HCT116 (cell line): ENCODE data around the gene PTGDS. TPM values are rescaled to one million over a fixed set of nuclear protein-coding genes. Genes with fewer than 3 reads are reported as not detected.

Experiments used
- ATAC-seq: fragments of 200-7000 bp; cut with Tn5 transposase; 2 replicates; pipeline ENCODE4 v1.9.1; 2020; ENCODE audit warnings: mild to moderate bottlenecking, moderate library complexity
- BruUV-seq: library from RNA; stranded (reverse); fragments of 400-500 nt; replicated peaks from 2 replicates; lab custom pipeline; 2021; lab: Mats Ljungman, UMichigan
- CTCF ChIA-PET: fragments of 300-600 bp; sonication (Branson Sonifier 250); formaldehyde crosslinking; loops from one replicate; lab custom pipeline; 2021; ENCODE audit warnings: antibody characterized with exemption; lab: Charles Lee
- POLR2A ChIA-PET: fragments of 300-600, 350-600 bp; sonication (Branson Sonifier 250); formaldehyde crosslinking; loops from one replicate; lab custom pipeline; 2021; ENCODE audit warnings: antibody characterized with exemption; lab: Charles Lee
- RAD21 ChIA-PET, 2 experiments: fragments of 300-600 bp; sonication (Branson Sonifier 250); formaldehyde crosslinking; loops; one replicate each; lab custom pipeline; 2023; ENCODE audit warnings: low total read pairs in 2 of 2; ENCODE audit not compliant: uncharacterized antibody in 2 of 2, unreplicated experiment in 2 of 2, low non-redundant PET in 1 of 2; lab: Charles Lee
- DNase-seq: peaks from one replicate; pipeline ENCODE4 v3.0.0-alpha.2; 2010; ENCODE audit warnings: low read depth, low spot score
- H2AFZ ChIP-seq: fragments of 200-600 bp; shearing (Covaris generic), sonication (generic); 2 replicates; pipeline ENCODE4 v1.6.1; 2017; ENCODE audit warnings: low read depth, mixed run types, mixed read lengths, antibody characterized with exemption, low read length; ENCODE audit not compliant: poor library complexity, severe bottlenecking
- H3K27ac ChIP-seq: 2 replicates; pipeline ENCODE4 v1.5.1; 2012; ENCODE audit warnings: low read depth, low read length
- H3K27me3 ChIP-seq: fragments of 200-600 bp; sonication (generic); 2 replicates; pipeline ENCODE4 v1.6.1; 2016; ENCODE audit warnings: mixed run types, low read length, mixed read lengths; ENCODE audit not compliant: insufficient read depth
- H3K36me3 ChIP-seq, 2 experiments: fragments of 200-500 bp in 1 of 2; fragments of 200-600 bp in 1 of 2; sonication (Bioruptor generic) in 1 of 2; sonication (generic) in 1 of 2; 2 replicates each; pipeline versions ENCODE4 v1.5.1 to v1.6.1; 2014 to 2016; ENCODE audit warnings: low read length in 2 of 2, inconsistent platforms in 1 of 2, mixed read lengths in 1 of 2, mixed run types in 1 of 2; ENCODE audit not compliant: insufficient read depth in 2 of 2, control insufficient read depth in 1 of 2
- H3K4me1 ChIP-seq, 2 experiments: fragments of 200-600 bp in 1 of 2; sonication (generic) in 1 of 2; 2 replicates each; pipeline versions ENCODE4 v1.5.1 to v1.6.1; 2012 to 2017; ENCODE audit warnings: low read length in 2 of 2, inconsistent platforms in 1 of 2, mild to moderate bottlenecking in 1 of 2, mixed read lengths in 1 of 2, mixed run types in 1 of 2, moderate library complexity in 1 of 2; ENCODE audit not compliant: insufficient read depth in 2 of 2, control insufficient read depth in 1 of 2
- H3K4me2 ChIP-seq: fragments of 200-600 bp; sonication (generic); 2 replicates; pipeline ENCODE4 v1.6.1; 2017; ENCODE audit warnings: mixed run types, low read length, mixed read lengths
- H3K4me3 ChIP-seq, 2 experiments: fragments of 200-600 bp in 1 of 2; sonication (generic) in 1 of 2; replicated peaks in 1 of 2; 2 replicates each; pipeline ENCODE4 v1.5.1; 2011 to 2016; ENCODE audit warnings: low read length in 2 of 2, control low read depth in 1 of 2, low read depth in 1 of 2, mild to moderate bottlenecking in 1 of 2, mixed read lengths in 1 of 2, mixed run types in 1 of 2
- H3K79me2 ChIP-seq: fragments of 200-600 bp; sonication (generic); 2 replicates; pipeline ENCODE4 v1.6.1; 2017; ENCODE audit warnings: mild to moderate bottlenecking, mixed run types, low read length, moderate library complexity, mixed read lengths; ENCODE audit not compliant: insufficient read depth
- H3K9ac ChIP-seq: fragments of 200-600 bp; sonication (generic); 2 replicates; pipeline ENCODE4 v1.6.1; 2016; ENCODE audit warnings: low read length, mixed read lengths
- H3K9me2 ChIP-seq: fragments of 200-600 bp; sonication (generic), shearing (Covaris generic); 2 replicates; pipeline ENCODE4 v1.6.1; 2017; ENCODE audit warnings: mixed run types, mild to moderate bottlenecking, moderate library complexity; ENCODE audit not compliant: insufficient read depth
- H3K9me3 ChIP-seq, 2 experiments: fragments of 200-500 bp in 1 of 2; fragments of 200-600 bp in 1 of 2; sonication (Bioruptor generic) in 1 of 2; sonication (generic) in 1 of 2; 2 replicates each; pipeline ENCODE4 v1.6.1; 2014 to 2017; ENCODE audit warnings: low read length in 2 of 2, mixed read lengths in 2 of 2, inconsistent platforms in 1 of 2, low read depth in 1 of 2, mild to moderate bottlenecking in 1 of 2, mixed run types in 1 of 2, moderate library complexity in 1 of 2; ENCODE audit not compliant: control insufficient read depth in 1 of 2, insufficient read depth in 1 of 2
- H4K20me1 ChIP-seq: fragments of 200-600 bp; sonication (generic), shearing (Covaris generic); 2 replicates; pipeline ENCODE4 v1.6.1; 2017; ENCODE audit warnings: mixed run types, mild to moderate bottlenecking, moderate library complexity; ENCODE audit not compliant: insufficient read depth
- ATF3 ChIP-seq: IDR thresholded peaks from 2 replicates; pipeline ENCODE4 v1.6.1; 2012
- CBX3 ChIP-seq: IDR thresholded peaks from 2 replicates; pipeline ENCODE4 v1.6.1; 2012; ENCODE audit warnings: low read depth
- CEBPB ChIP-seq: IDR thresholded peaks from 2 replicates; pipeline ENCODE4 v1.6.1; 2012; ENCODE audit warnings: low read depth
- EGR1 ChIP-seq: IDR thresholded peaks from 2 replicates; pipeline ENCODE4 v1.6.1; 2012; ENCODE audit warnings: low read depth
- ELF1 ChIP-seq: IDR thresholded peaks from 2 replicates; pipeline ENCODE4 v1.6.1; 2012; ENCODE audit warnings: low read depth, borderline replicate concordance
- EZH2 ChIP-seq: fragments of 200-600 bp; sonication (generic); IDR thresholded peaks from 2 replicates; pipeline ENCODE4 v1.6.1; 2017; ENCODE audit warnings: antibody characterized with exemption, mixed run types
- EZH2phosphoT487 ChIP-seq: fragments of 200-600 bp; IDR thresholded peaks from 2 replicates; pipeline ENCODE4 v1.6.1; 2018; ENCODE audit warnings: antibody characterized with exemption, borderline replicate concordance
- JUND ChIP-seq: IDR thresholded peaks from 2 replicates; pipeline ENCODE4 v1.6.1; 2012
- MAX ChIP-seq: IDR thresholded peaks from 2 replicates; pipeline ENCODE4 v1.6.1; 2012
- POLR2A ChIP-seq: IDR thresholded peaks from 2 replicates; pipeline ENCODE4 v1.7.0; 2011; ENCODE audit warnings: borderline replicate concordance; ENCODE audit not compliant: insufficient read depth, insufficient read length; ENCODE audit errors: extremely low read depth
- POLR2AphosphoS5 ChIP-seq: IDR thresholded peaks from 2 replicates; pipeline ENCODE4 v1.6.1; 2011; ENCODE audit warnings: mild to moderate bottlenecking, low read depth, low read length, moderate library complexity
- REST ChIP-seq: IDR thresholded peaks from 2 replicates; pipeline ENCODE4 v1.6.1; 2012; ENCODE audit warnings: low read depth
- SP1 ChIP-seq: IDR thresholded peaks from 2 replicates; pipeline ENCODE4 v1.6.1; 2012; ENCODE audit warnings: low read depth
- ZNF274 ChIP-seq: fragments of 200-500 bp; sonication (Bioruptor generic); IDR thresholded peaks from 2 replicates; pipeline ENCODE4 v1.6.1; 2014; ENCODE audit warnings: mild to moderate bottlenecking, low read depth, low read length, inconsistent platforms
- intact Hi-C: fragments of 100-400 bp; cut with micrococcal nuclease; formaldehyde crosslinking; loops from 2 replicates; pipeline ENCODE4 v1.10.0; 2022
- total RNA-seq: library from RNA; stranded (reverse); gene quantifications from one replicate; pipeline ENCODE4 v1.2.1, GENCODE V29; 2021; ENCODE audit not compliant: unreplicated experiment

The PTGDS gene
- total RNA-seq, 1 experiment from 2014 or later = 3.1 TPM

- TF ChIP-seq REST (no peak), ATF3 (no peak)
Observed at GRCh38 chr9:137000177-137000930, 23.1 kb downstream of the PTGDS start (continued).

- Histone ChIP-seq H3K4me1 (peaks cover 27 to 47% of the 10 kb centered on the region in 2 experiments), H3K9me3 (peaks cover 0 to 4% of the 10 kb centered on the region in 2 experiments; a peak in 1 of 4 replicates), H3K79me2 (no peaks in the 10 kb centered on the region), H3K27me3 (no peaks in the 10 kb centered on the region), H4K20me1 (no peaks in the 10 kb centered on the region), H3K4me3 (no peak overlapping the region), H2AFZ (no peak overlapping the region), H3K9me2 (no peaks in the 10 kb centered on the region), H3K36me3 (no peaks in the 10 kb centered on the region), H3K4me2 (peak overlapping the region; percentile 42), H3K27ac (no peak overlapping the region), H3K9ac (peak overlapping the region; percentile 20; the same call in 1 of the 2 replicates)
- ChIA-PET POLR2A (interaction anchor here (0.5 to 2.9 kb wide), 3 partner anchors 8 to 221 kb away, joined by 3 to 19 read pairs (median 3); partner anchors contain the start of gene PAXX), RAD21 (no interaction called here), CTCF (interaction anchor here (0.7 to 1.7 kb wide), 4 partner anchors 10 to 160 kb away, joined by 3 to 4 read pairs (median 3); partner anchors contain the start of genes AJM1 and PAXX)
- TF ChIP-seq EGR1 (no peak), ATF3 (no peak), EZH2phosphoT487 (no peak), SP1 (no peak), MAX (no peak), POLR2A (no peak), EZH2 (no peak), ZNF274 (no peak), CBX3 (no peak), ELF1 (no peak), CEBPB (no peak), JUND (no peak), REST (no peak), POLR2AphosphoS5 (no peak)
- ATAC-seq (no peak), DNase-seq (no peak)
- intact Hi-C loops = no loop called here
- BruUV-seq = no TSS peak
Observed at GRCh38 chr9:137001857-137002645, 24.7 kb downstream of the PTGDS start.
